Fibroblast of lung (primary cell): ENCODE measurements around the gene ANKS1B. TPM values are rescaled to one million over a fixed set of nuclear protein-coding genes. Genes with fewer than 3 reads are reported as not detected.

Experiments used
- DNase-seq, 2 donors: peaks; one replicate each; pipeline versions ENCODE4 v3.0.0 to v3.0.0-alpha.2; 2010; ENCODE audit warnings: low read depth in 2 of 2
- H2AFZ ChIP-seq: 2 replicates; pipeline ENCODE4 v1.5.1; 2012; ENCODE audit warnings: low read length, control low read depth, inconsistent platforms
- H3K27ac ChIP-seq: 2 replicates; pipeline ENCODE4 v1.5.1; 2011; ENCODE audit warnings: low read length, control low read depth; ENCODE audit not compliant: insufficient read depth
- H3K27me3 ChIP-seq: 2 replicates; pipeline ENCODE4 v1.5.1; 2011; ENCODE audit warnings: mild to moderate bottlenecking, low read length; ENCODE audit not compliant: control insufficient read depth, insufficient read depth
- H3K36me3 ChIP-seq: 2 replicates; pipeline ENCODE4 v1.5.1; 2011; ENCODE audit warnings: low read length; ENCODE audit not compliant: control insufficient read depth, insufficient read depth
- H3K4me1 ChIP-seq: 2 replicates; pipeline ENCODE4 v1.5.1; 2011; ENCODE audit warnings: low read length; ENCODE audit not compliant: control insufficient read depth, insufficient read depth; ENCODE audit errors: extremely low read depth
- H3K4me2 ChIP-seq: 2 replicates; pipeline ENCODE4 v1.5.1; 2011; ENCODE audit warnings: low read length, control low read depth; ENCODE audit not compliant: insufficient read depth; ENCODE audit errors: extremely low read depth
- H3K4me3 ChIP-seq, 4 experiments: fragments of 200-600 bp in 1 of 4; sonication (generic) in 1 of 4; replicated peaks in 1 of 4; 2 replicates each; pipeline ENCODE4 v1.5.1; 2011 to 2016; ENCODE audit warnings: low read length in 4 of 4, low read depth in 3 of 4, mild to moderate bottlenecking in 3 of 4, control low read depth in 2 of 4, inconsistent platforms in 1 of 4, mixed read lengths in 1 of 4; ENCODE audit not compliant: insufficient read depth in 1 of 4; ENCODE audit errors: control extremely low read depth in 1 of 4
- H3K79me2 ChIP-seq: 2 replicates; pipeline ENCODE4 v1.5.1; 2012; ENCODE audit warnings: mild to moderate bottlenecking, low read length, inconsistent platforms; ENCODE audit not compliant: control insufficient read depth, insufficient read depth
- H3K9ac ChIP-seq: 2 replicates; pipeline ENCODE4 v1.5.1; 2011; ENCODE audit warnings: mild to moderate bottlenecking, low read length, control low read depth; ENCODE audit not compliant: insufficient read depth
- H3K9me3 ChIP-seq: 2 replicates; pipeline ENCODE4 v1.5.1; 2012; ENCODE audit warnings: low read depth, low read length; ENCODE audit not compliant: control insufficient read depth, insufficient read depth
- H4K20me1 ChIP-seq: 2 replicates; pipeline ENCODE4 v1.5.1; 2011; ENCODE audit warnings: low read length; ENCODE audit not compliant: control insufficient read depth, insufficient read depth; ENCODE audit errors: extremely low read depth
- CTCF ChIP-seq, 2 donors: IDR thresholded peaks in 1 of 2; conservative IDR thresholded peaks in 1 of 2; 1 replicate in 1 of 2; 2 replicates in 1 of 2; pipeline ENCODE4 v1.5.1; 2011 to 2012; ENCODE audit warnings: low read length in 2 of 2, control low read depth in 1 of 2, inconsistent platforms in 1 of 2, low read depth in 1 of 2, mild to moderate bottlenecking in 1 of 2
- EZH2 ChIP-seq: IDR thresholded peaks from 2 replicates; pipeline ENCODE4 v1.5.1; 2012; ENCODE audit warnings: low read length, control low read depth, mild to moderate bottlenecking; ENCODE audit errors: missing control alignments
- polyA plus RNA-seq, 2 donors: library from polyadenylated mRNA; depleted of rRNA in 1 of 2; stranded (reverse) in 1 of 2; unstranded in 1 of 2; fragments of >200 nt; gene quantifications; 2 replicates each; pipeline ENCODE4 v1.2.1, GENCODE V29; 2011 to 2012; ENCODE audit warnings: missing spikeins in 1 of 2
- total RNA-seq: library from RNA; depleted of rRNA; stranded (reverse); fragments of >200 nt; gene quantifications from 2 replicates; pipeline ENCODE4 v1.2.1, GENCODE V29; 2014

ANKS1B gene
- total and polyA plus RNA-seq, 2 donors (not counting 1 experiment from before 2014, with no cell fraction given): 0.11 to 0.83 TPM

- no peak overlapping the region for H3K27ac ChIP-seq
- no peak overlapping the region for H3K4me3 ChIP-seq
- H3K27me3 ChIP-seq: no peaks in the 10 kb centered on the region
- no peak overlapping the region for H3K4me2 ChIP-seq
- DNase-seq: no peak
- no peaks in the 10 kb centered on the region for H4K20me1 ChIP-seq
- H3K9me3 ChIP-seq: no peaks in the 10 kb centered on the region
- no peak for TF ChIP-seq CTCF (conservative IDR thresholded peaks at IDR 0.05 in 1 of 2, IDR thresholded peaks at IDR 0.05 in 1 of 2; ENCODE audit: low read depth in 1 of 2, low read length in 2 of 2)
- TF ChIP-seq EZH2: no peak
- H3K79me2 ChIP-seq: no peaks in the 10 kb centered on the region
- H3K4me1 ChIP-seq: no peaks in the 10 kb centered on the region
- no peaks in the 10 kb centered on the region for H3K36me3 ChIP-seq
- H3K9ac ChIP-seq: no peak overlapping the region
- H2AFZ ChIP-seq: no peak overlapping the region
These were observed 632.5 kb downstream of the ANKS1B start for GRCh38 chr12:99352269-99352668.

GRCh38 chr12:99343960-99344359, 640.8 kb downstream of the ANKS1B start:
- DNase-seq: no peak
- Histone ChIP-seq H3K9ac (no peak overlapping the region), H3K36me3 (no peaks in the 10 kb centered on the region), H4K20me1 (no peaks in the 10 kb centered on the region), H3K4me2 (no peak overlapping the region), H3K9me3 (no peaks in the 10 kb centered on the region), H3K27me3 (no peaks in the 10 kb centered on the region), H3K4me1 (no peaks in the 10 kb centered on the region), H3K4me3 (no peak overlapping the region), H3K79me2 (no peaks in the 10 kb centered on the region), H3K27ac (no peak overlapping the region), H2AFZ (no peak overlapping the region)
- TF ChIP-seq EZH2 (no peak), CTCF (conservative IDR thresholded peaks at IDR 0.05 in 1 of 2, IDR thresholded peaks at IDR 0.05 in 1 of 2; ENCODE audit: low read depth in 1 of 2, low read length in 2 of 2) (no peak)

GRCh38 chr12:99339663-99340062, 645.1 kb downstream of the ANKS1B start:
- Histone ChIP-seq H3K9ac (no peak overlapping the region), H2AFZ (no peak overlapping the region), H3K4me3 (no peak overlapping the region), H3K79me2 (no peaks in the 10 kb centered on the region), H3K36me3 (no peaks in the 10 kb centered on the region), H3K9me3 (no peaks in the 10 kb centered on the region), H3K4me1 (no peaks in the 10 kb centered on the region), H3K4me2 (no peak overlapping the region), H4K20me1 (no peaks in the 10 kb centered on the region), H3K27me3 (no peaks in the 10 kb centered on the region), H3K27ac (no peak overlapping the region)
- no peak for DNase-seq
- TF ChIP-seq EZH2: no peak
- no peak for TF ChIP-seq CTCF (conservative IDR thresholded peaks at IDR 0.05 in 1 of 2, IDR thresholded peaks at IDR 0.05 in 1 of 2; ENCODE audit: low read depth in 1 of 2, low read length in 2 of 2)
